ENCODE data around the gene NCR2.

GRCh38 chr6:41355952-41356351 lies 20.5 kb downstream of the NCR2 start:
- TF ChIP-seq CTCF (IDR thresholded peaks at IDR 0.05) (no peak), TCF7L2 (IDR thresholded peaks at IDR 0.05; ENCODE audit: low read depth, low read length) (no peak), POLR2AphosphoS5 (IDR thresholded peaks at IDR 0.05; ENCODE audit: low read depth, low read length) (no peak), REST (IDR thresholded peaks at IDR 0.05; ENCODE audit: insufficient read depth in 1 of 2, low read depth in 2 of 2, low read length in 1 of 2) (no peak)

All from Panc1 (cell line).